B cell (primary cell): ENCODE data around the gene PIK3C3. TPM values are rescaled to one million over a fixed set of nuclear protein-coding genes. Genes with fewer than 3 reads are reported as not detected.

ENCODE experiments used
- ATAC-seq: fragments of 200-7000 bp; cut with Tn5 transposase; one replicate; pipeline ENCODE4 v1.10.0; 2021; ENCODE audit warnings: low read depth, mild to moderate bottlenecking, moderate number of reproducible peaks, moderate library complexity
- CTCF ChIA-PET: fragments of 350-600 bp; sonication (Branson Sonifier 250); formaldehyde crosslinking; loops from one replicate; lab custom pipeline; 2021; ENCODE audit warnings: antibody characterized with exemption, inconsistent platforms; lab: Charles Lee
- POLR2A ChIA-PET: fragments of 350-600 bp; sonication (Branson Sonifier 250); formaldehyde crosslinking; loops from one replicate; lab custom pipeline; 2021; ENCODE audit warnings: antibody characterized with exemption; lab: Charles Lee
- DNase-seq: peaks from one replicate; pipeline ENCODE4 v3.0.0; 2013
- H2AFZ ChIP-seq: 2 replicates; pipeline ENCODE4 v1.6.1; 2012; ENCODE audit warnings: mild to moderate bottlenecking, low read depth, low read length; ENCODE audit not compliant: insufficient read depth, poor library complexity, severe bottlenecking
- H3K27ac ChIP-seq, 2 donors: 1 replicate in 1 of 2; 2 replicates in 1 of 2; pipeline ENCODE4 v1.5.1; 2012 to 2013; ENCODE audit warnings: low read length in 2 of 2, mild to moderate bottlenecking in 2 of 2, moderate library complexity in 1 of 2
- H3K27me3 ChIP-seq, 4 experiments: fragments of 200-600 bp in 1 of 4; sonication (generic) in 1 of 4; replicated peaks in 1 of 4; 1 replicate in 2 of 4; 2 replicates in 2 of 4; pipeline versions ENCODE4 v1.6.1 to v1.7.0; 2013 to 2016; ENCODE audit warnings: low read length in 3 of 4, mild to moderate bottlenecking in 2 of 4, mixed read lengths in 1 of 4, moderate library complexity in 1 of 4; ENCODE audit not compliant: insufficient read depth in 4 of 4, control insufficient read depth in 3 of 4; ENCODE audit errors: control extremely low read depth in 1 of 4
- H3K36me3 ChIP-seq, 2 experiments: replicated peaks in 1 of 2; 1 replicate in 1 of 2; 2 replicates in 1 of 2; pipeline versions ENCODE4 v1.6.1 to v1.7.1; 2013; ENCODE audit warnings: low read length in 1 of 2; ENCODE audit not compliant: insufficient read depth in 2 of 2, control insufficient read depth in 1 of 2; ENCODE audit errors: control extremely low read depth in 1 of 2, extremely low read depth in 1 of 2
- H3K4me1 ChIP-seq, 2 donors: fragments of 200-600 bp in 1 of 2; sonication (generic) in 1 of 2; 1 replicate in 1 of 2; 2 replicates in 1 of 2; pipeline versions ENCODE4 v1.5.1 to v1.6.1; 2013 to 2017; ENCODE audit warnings: low read length in 2 of 2; ENCODE audit not compliant: control insufficient read depth in 2 of 2, insufficient read depth in 2 of 2
- H3K4me2 ChIP-seq: replicated peaks from 2 replicates; pipeline ENCODE3; 2012; ENCODE audit warnings: mild to moderate bottlenecking, low read depth, low read length; ENCODE audit not compliant: poor library complexity, severe bottlenecking
- H3K4me3 ChIP-seq, 5 experiments: fragments of 200-600 bp in 1 of 5; sonication (generic) in 1 of 5; 1 replicate in 3 of 5; 2 replicates in 2 of 5; pipeline versions ENCODE4 v1.5.1 to v1.7.0; 2011 to 2016; ENCODE audit warnings: low read length in 4 of 5, mild to moderate bottlenecking in 4 of 5, low read depth in 2 of 5, control low read depth in 1 of 5, moderate library complexity in 1 of 5; ENCODE audit not compliant: insufficient read depth in 1 of 5; ENCODE audit errors: control extremely low read depth in 1 of 5, extremely low read depth in 1 of 5
- H3K79me2 ChIP-seq: fragments of 200-600 bp; sonication (generic); one replicate; pipeline ENCODE4 v1.6.0; 2016; ENCODE audit warnings: low read length; ENCODE audit not compliant: control insufficient read depth, insufficient read depth
- H3K9ac ChIP-seq: fragments of 200-600 bp; sonication (generic); 2 replicates; pipeline ENCODE4 v1.6.1; 2017; ENCODE audit warnings: mild to moderate bottlenecking, low read length, moderate library complexity
- H3K9me3 ChIP-seq, 3 donors: one replicate each; pipeline versions ENCODE4 v1.6.1 to v1.7.1; 2013; ENCODE audit warnings: low read length in 2 of 3; ENCODE audit not compliant: control insufficient read depth in 2 of 3, insufficient read depth in 1 of 3; ENCODE audit errors: control extremely low read depth in 1 of 3
- H4K20me1 ChIP-seq: 2 replicates; pipeline ENCODE4 v1.6.0; 2012; ENCODE audit warnings: mild to moderate bottlenecking, low read length; ENCODE audit not compliant: insufficient read depth, control insufficient read depth, poor library complexity, severe bottlenecking
- H3K27ac Mint-ChIP-seq: one replicate; pipeline ENCODE4 v1.8.0; 2021; ENCODE audit warnings: mixed read lengths
- H3K27me3 Mint-ChIP-seq: one replicate; pipeline ENCODE4 v1.8.0; 2021; ENCODE audit warnings: mixed read lengths
- H3K4me1 Mint-ChIP-seq: one replicate; pipeline ENCODE4 v1.8.0; 2021; ENCODE audit warnings: mixed read lengths
- H3K4me3 Mint-ChIP-seq: one replicate; pipeline ENCODE4 v1.8.0; 2021; ENCODE audit warnings: mixed read lengths
- H3K9me3 Mint-ChIP-seq: one replicate; pipeline ENCODE4 v1.8.0; 2022; ENCODE audit warnings: mixed read lengths; ENCODE audit not compliant: insufficient read depth
- EZH2 ChIP-seq: IDR thresholded peaks from 2 replicates; pipeline ENCODE4 v1.6.1; 2012; ENCODE audit warnings: borderline replicate concordance, low read depth, mild to moderate bottlenecking, moderate library complexity, low read length; ENCODE audit not compliant: insufficient read depth, poor library complexity, severe bottlenecking
- WGBS: methylation state at CpG from one replicate; pipeline ENCODE4 v1.1.5; 2013; ENCODE audit warnings: missing lambda C conversion rate; ENCODE audit not compliant: insufficient coverage; 5-methylcytosine and 5-hydroxymethylcytosine counted together
- intact Hi-C: fragments of 100-400 bp; cut with micrococcal nuclease; formaldehyde crosslinking; loops from one replicate; pipeline ENCODE4 v1.10.0; 2022
- polyA plus RNA-seq: library from polyadenylated mRNA; depleted of rRNA; stranded (reverse); fragments of >200 nt; gene quantifications from 2 replicates; pipeline ENCODE4 v1.2.3, GENCODE V29; 2012
- total RNA-seq, 2 donors: library from RNA; stranded (reverse); fragments of 120-200 nt in 1 of 2; gene quantifications; 1 replicate in 1 of 2; 2 replicates in 1 of 2; pipeline versions ENCODE4 v1.2.3 to v1.2.4, GENCODE V29; 2013 to 2022
- TF ChIP-seq, protein P1 (sequence below): fragments of 200-600 bp; IDR thresholded peaks from one replicate; pipeline ENCODE4 v1.8.0; 2022; ENCODE audit warnings: antibody characterized with exemption, mild to moderate bottlenecking

PIK3C3 gene
- total and polyA plus RNA-seq, 2 donors (not counting 1 experiment from before 2014, with no cell fraction given) = 13.3 to 87.9 TPM

GRCh38 chr18:41975284-41975683, 20.2 kb downstream of the PIK3C3 start:
- intact Hi-C loops = no loop called here
- no peak overlapping the region for H3K4me2 ChIP-seq
- no peak overlapping the region for H3K9ac ChIP-seq
- H3K4me1 ChIP-seq = peaks cover 0 to 5% of the 10 kb centered on the region in 2 donors
- no peak overlapping the region for H2AFZ ChIP-seq
- H3K36me3 ChIP-seq = peaks cover 5 to 36% of the 10 kb centered on the region in 2 experiments
- Mint-ChIP-seq H3K27me3 (no peaks in the 10 kb centered on the region), H3K4me3 (no peak overlapping the region), H3K27ac (no peak overlapping the region), H3K4me1 (peaks cover 10% of the 10 kb centered on the region), H3K9me3 (no peaks in the 10 kb centered on the region)
- WGBS = 100% methylated on average over 2 of the region's 5 CpGs
- ATAC-seq (no peak), DNase-seq (no peak)
- H3K27me3 ChIP-seq = no peaks in the 10 kb centered on the region
- ChIA-PET CTCF (no interaction called here), POLR2A (no interaction called here)
- H3K4me3 ChIP-seq = no peak overlapping the region
- peaks cover 12% of the 10 kb centered on the region for H4K20me1 ChIP-seq
- H3K27ac ChIP-seq = no peak overlapping the region
- peaks cover 9% of the 10 kb centered on the region for H3K79me2 ChIP-seq
- no peaks in the 10 kb centered on the region for H3K9me3 ChIP-seq
- TF ChIP-seq, protein P1, sequence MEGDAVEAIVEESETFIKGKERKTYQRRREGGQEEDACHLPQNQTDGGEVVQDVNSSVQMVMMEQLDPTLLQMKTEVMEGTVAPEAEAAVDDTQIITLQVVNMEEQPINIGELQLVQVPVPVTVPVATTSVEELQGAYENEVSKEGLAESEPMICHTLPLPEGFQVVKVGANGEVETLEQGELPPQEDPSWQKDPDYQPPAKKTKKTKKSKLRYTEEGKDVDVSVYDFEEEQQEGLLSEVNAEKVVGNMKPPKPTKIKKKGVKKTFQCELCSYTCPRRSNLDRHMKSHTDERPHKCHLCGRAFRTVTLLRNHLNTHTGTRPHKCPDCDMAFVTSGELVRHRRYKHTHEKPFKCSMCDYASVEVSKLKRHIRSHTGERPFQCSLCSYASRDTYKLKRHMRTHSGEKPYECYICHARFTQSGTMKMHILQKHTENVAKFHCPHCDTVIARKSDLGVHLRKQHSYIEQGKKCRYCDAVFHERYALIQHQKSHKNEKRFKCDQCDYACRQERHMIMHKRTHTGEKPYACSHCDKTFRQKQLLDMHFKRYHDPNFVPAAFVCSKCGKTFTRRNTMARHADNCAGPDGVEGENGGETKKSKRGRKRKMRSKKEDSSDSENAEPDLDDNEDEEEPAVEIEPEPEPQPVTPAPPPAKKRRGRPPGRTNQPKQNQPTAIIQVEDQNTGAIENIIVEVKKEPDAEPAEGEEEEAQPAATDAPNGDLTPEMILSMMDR = no peak
- no peak for TF ChIP-seq EZH2

DNA sequence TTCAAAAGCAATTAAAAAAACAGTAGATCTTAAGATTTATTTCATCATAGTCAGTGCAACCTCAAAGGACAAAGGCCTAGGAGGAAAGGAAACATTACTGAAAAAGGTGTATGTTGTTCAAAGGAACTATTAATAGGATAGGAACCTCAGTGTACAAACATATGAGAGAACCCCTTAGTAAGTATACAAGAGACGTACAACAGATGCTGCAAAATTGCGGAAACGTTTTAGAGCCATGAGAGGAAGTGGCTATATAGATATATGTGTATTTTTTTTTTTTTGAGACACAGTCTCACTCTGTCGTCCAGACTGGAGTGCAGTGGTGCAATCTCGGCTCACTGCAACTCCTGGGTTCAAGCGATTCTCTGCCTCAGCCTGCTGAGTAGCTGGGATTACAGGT, 22.2 kb downstream of the PIK3C3 start:
- CTCF ChIA-PET = no interaction called here
- Histone ChIP-seq H3K4me2 (no peak overlapping the region), H3K9me3 (no peaks in the 10 kb centered on the region), H3K27me3 (no peaks in the 10 kb centered on the region), H4K20me1 (peaks cover 14% of the 10 kb centered on the region), H3K79me2 (peaks cover 9% of the 10 kb centered on the region), H3K36me3 (peaks cover 5 to 26% of the 10 kb centered on the region in 2 experiments), H3K27ac (no peak overlapping the region), H3K4me1 (peaks cover 0 to 5% of the 10 kb centered on the region in 2 donors), H2AFZ (no peak overlapping the region), H3K4me3 (no peak overlapping the region), H3K9ac (no peak overlapping the region)
- Mint-ChIP-seq H3K4me1 (peaks cover 8% of the 10 kb centered on the region), H3K9me3 (no peaks in the 10 kb centered on the region), H3K27me3 (no peaks in the 10 kb centered on the region), H3K4me3 (no peak overlapping the region), H3K27ac (no peak overlapping the region)
- TF ChIP-seq EZH2 = no peak
- TF ChIP-seq, protein P1 = no peak
- POLR2A ChIA-PET = no interaction called here
- ATAC-seq (no peak), DNase-seq (no peak)
- intact Hi-C loops = no loop called here
- 91% methylated on average over 5 of the region's 6 CpGs for WGBS
